Panc1 (cell line): Measurements from ENCODE around the gene CLUH. TPM values are rescaled to one million over a fixed set of nuclear protein-coding genes. Genes with fewer than 3 reads are reported as not detected.

Experiments
- ATAC-seq: fragments of 200-7000 bp; cut with Tn5 transposase; 2 replicates; pipeline ENCODE4 v1.9.1; 2020; ENCODE audit warnings: mild to moderate bottlenecking, moderate library complexity
- BruUV-seq: library from RNA; stranded (reverse); fragments of 400-500 nt; replicated peaks from 2 replicates; lab custom pipeline; 2021; lab: Mats Ljungman, UMichigan
- CTCF ChIA-PET: fragments of 300-600 bp; sonication (Branson Sonifier 250); formaldehyde crosslinking; loops from one replicate; lab custom pipeline; 2022; ENCODE audit warnings: antibody characterized with exemption; lab: Charles Lee
- POLR2A ChIA-PET: fragments of 300-600 bp; sonication (Branson Sonifier 250); formaldehyde crosslinking; loops from one replicate; lab custom pipeline; 2022; ENCODE audit warnings: antibody characterized with exemption; lab: Charles Lee
- DNase-seq: peaks from one replicate; pipeline ENCODE4 v3.0.0-alpha.2; 2010; ENCODE audit warnings: low read depth, low spot score
- H3K27ac ChIP-seq: 2 replicates; pipeline ENCODE4 v1.5.1; 2011; ENCODE audit warnings: mild to moderate bottlenecking, low read length, inconsistent platforms
- H3K27me3 ChIP-seq: fragments of 200-500 bp; sonication (Bioruptor generic); 2 replicates; pipeline ENCODE4 v1.6.0; 2014; ENCODE audit warnings: low read length, inconsistent platforms; ENCODE audit not compliant: control insufficient read depth, insufficient read depth
- H3K36me3 ChIP-seq: fragments of 200-500 bp; sonication (Bioruptor generic); 2 replicates; pipeline ENCODE4 v1.5.1; 2014; ENCODE audit warnings: inconsistent platforms, mild to moderate bottlenecking, low read length, moderate library complexity; ENCODE audit not compliant: control insufficient read depth, insufficient read depth
- H3K4me1 ChIP-seq: 2 replicates; pipeline ENCODE4 v1.5.1; 2011; ENCODE audit warnings: inconsistent platforms, mild to moderate bottlenecking, low read length, moderate library complexity; ENCODE audit not compliant: control insufficient read depth, insufficient read depth
- H3K4me3 ChIP-seq, 2 experiments: 2 replicates each; pipeline ENCODE4 v1.5.1; 2011 to 2012; ENCODE audit warnings: low read depth in 2 of 2, low read length in 2 of 2, mild to moderate bottlenecking in 2 of 2, inconsistent platforms in 1 of 2, moderate library complexity in 1 of 2
- H3K9me3 ChIP-seq: fragments of 200-500 bp; sonication (Bioruptor generic); 2 replicates; pipeline ENCODE4 v1.5.1; 2014; ENCODE audit warnings: low read depth, mild to moderate bottlenecking, inconsistent platforms, low read length, moderate library complexity; ENCODE audit not compliant: control insufficient read depth, insufficient read depth
- POLR2AphosphoS5 ChIP-seq: IDR thresholded peaks from 2 replicates; pipeline ENCODE4 v1.6.1; 2012; ENCODE audit warnings: mild to moderate bottlenecking, low read depth, low read length, moderate library complexity
- REST ChIP-seq, 2 experiments: IDR thresholded peaks; 2 replicates each; pipeline ENCODE4 v1.6.1; 2011 to 2012; ENCODE audit warnings: low read depth in 2 of 2, control low read depth in 1 of 2, low read length in 1 of 2, mild to moderate bottlenecking in 1 of 2, moderate library complexity in 1 of 2; ENCODE audit not compliant: insufficient read depth in 1 of 2
- SIN3A ChIP-seq: IDR thresholded peaks from 2 replicates; pipeline ENCODE4 v1.6.1; 2012; ENCODE audit warnings: low read depth, mild to moderate bottlenecking, low read length, moderate library complexity, borderline replicate concordance; ENCODE audit not compliant: insufficient read depth
- TCF7L2 ChIP-seq: IDR thresholded peaks from 2 replicates; pipeline ENCODE4 v1.6.1; 2011; ENCODE audit warnings: mild to moderate bottlenecking, low read depth, low read length, inconsistent platforms
- in situ Hi-C: cut with HindIII; loops from 2 replicates; pipeline ENCODE4 v1.10.0; 2016; ENCODE audit warnings: low sequenced_read_pairs, low pct_unique_long_range_greater_than_20kb
- intact Hi-C: fragments of 100-400 bp; cut with micrococcal nuclease; formaldehyde crosslinking; loops from one replicate; pipeline ENCODE4 v1.10.0; 2022; ENCODE audit not compliant: unreplicated experiment
- total RNA-seq: library from RNA; stranded (reverse); gene quantifications from one replicate; pipeline ENCODE4 v1.2.1, GENCODE V29; 2021; ENCODE audit not compliant: unreplicated experiment
- TF ChIP-seq, protein P1 (sequence below): fragments of 450-650 bp; IDR thresholded peaks from 2 replicates; pipeline ENCODE4 v1.5.1; 2017; ENCODE audit warnings: mild to moderate bottlenecking

Gene CLUH
- total RNA-seq, 1 experiment from 2014 or later = 119 TPM

DNA sequence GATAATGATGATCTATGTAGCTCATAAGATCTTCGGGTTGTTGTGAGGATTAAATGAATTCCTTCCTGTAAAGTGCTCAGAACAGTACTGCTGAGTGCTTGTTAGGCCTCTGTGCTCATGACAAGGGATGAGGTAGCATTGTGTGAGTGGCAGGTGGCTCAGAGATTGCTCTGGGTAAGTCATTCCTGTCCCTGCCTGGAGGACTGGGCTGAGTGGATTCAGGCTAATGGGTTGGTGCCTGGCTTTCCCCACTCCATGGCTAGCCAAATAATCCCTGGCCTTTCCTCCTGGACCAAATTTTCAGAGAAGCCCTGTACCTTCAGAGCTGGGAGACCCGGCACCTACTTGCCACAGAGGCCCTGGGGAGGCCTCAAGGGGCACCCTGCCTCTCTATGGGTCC is 39.2 kb upstream of the CLUH start:
- Histone ChIP-seq H3K4me1 (no peaks in the 10 kb centered on the region), H3K4me3 (no peak overlapping the region), H3K27ac (no peak overlapping the region), H3K36me3 (no peaks in the 10 kb centered on the region), H3K27me3 (no peaks in the 10 kb centered on the region), H3K9me3 (no peaks in the 10 kb centered on the region)
- ChIA-PET CTCF (interaction anchor here (0.6 kb wide), 1 partner anchor 944 kb away, joined by 8 read pairs; no protein-coding TSS in a partner anchor), POLR2A (no interaction called here)
- ATAC-seq (no peak), DNase-seq (no peak)
- TF ChIP-seq POLR2AphosphoS5 (no peak), REST (IDR thresholded peaks at IDR 0.05; ENCODE audit: insufficient read depth in 1 of 2, low read depth in 2 of 2, low read length in 1 of 2) (no peak), SIN3A (no peak), TCF7L2 (no peak)
- TF ChIP-seq, protein P1, sequence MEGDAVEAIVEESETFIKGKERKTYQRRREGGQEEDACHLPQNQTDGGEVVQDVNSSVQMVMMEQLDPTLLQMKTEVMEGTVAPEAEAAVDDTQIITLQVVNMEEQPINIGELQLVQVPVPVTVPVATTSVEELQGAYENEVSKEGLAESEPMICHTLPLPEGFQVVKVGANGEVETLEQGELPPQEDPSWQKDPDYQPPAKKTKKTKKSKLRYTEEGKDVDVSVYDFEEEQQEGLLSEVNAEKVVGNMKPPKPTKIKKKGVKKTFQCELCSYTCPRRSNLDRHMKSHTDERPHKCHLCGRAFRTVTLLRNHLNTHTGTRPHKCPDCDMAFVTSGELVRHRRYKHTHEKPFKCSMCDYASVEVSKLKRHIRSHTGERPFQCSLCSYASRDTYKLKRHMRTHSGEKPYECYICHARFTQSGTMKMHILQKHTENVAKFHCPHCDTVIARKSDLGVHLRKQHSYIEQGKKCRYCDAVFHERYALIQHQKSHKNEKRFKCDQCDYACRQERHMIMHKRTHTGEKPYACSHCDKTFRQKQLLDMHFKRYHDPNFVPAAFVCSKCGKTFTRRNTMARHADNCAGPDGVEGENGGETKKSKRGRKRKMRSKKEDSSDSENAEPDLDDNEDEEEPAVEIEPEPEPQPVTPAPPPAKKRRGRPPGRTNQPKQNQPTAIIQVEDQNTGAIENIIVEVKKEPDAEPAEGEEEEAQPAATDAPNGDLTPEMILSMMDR = no peak
- intact Hi-C loops (no loop called here), in situ Hi-C loops (no loop called here)
- no TSS peak for BruUV-seq

DNA sequence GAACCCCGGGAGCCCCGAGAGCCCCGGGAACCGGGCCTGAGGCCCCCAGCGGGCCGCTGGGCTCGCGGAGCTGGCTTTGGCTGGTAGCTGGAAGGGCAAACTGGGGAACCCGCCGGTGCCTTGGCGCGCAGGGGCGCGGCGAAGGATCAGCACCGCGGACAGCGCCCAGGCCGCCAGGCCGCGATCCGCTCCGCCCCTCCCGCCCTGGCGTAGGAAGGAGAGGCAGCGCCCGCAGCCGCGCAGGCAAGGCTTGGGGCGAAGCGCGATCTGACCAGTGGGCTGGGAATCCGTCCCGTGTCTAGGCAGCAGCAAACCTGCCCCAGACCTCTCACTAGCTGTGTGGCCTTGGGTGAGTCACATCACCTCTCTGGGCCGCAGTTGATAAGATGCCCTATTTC is 38.2 kb upstream of the CLUH start:
- no peaks in the 10 kb centered on the region for H3K36me3 ChIP-seq
- ChIA-PET CTCF (no interaction called here), POLR2A (no interaction called here)
- H3K9me3 ChIP-seq = no peaks in the 10 kb centered on the region
- intact Hi-C loops (no loop called here), in situ Hi-C loops (no loop called here)
- H3K4me3 ChIP-seq = peak overlapping the region; percentile 15 to 23; a peak in 2 of 4 replicates
- BruUV-seq = no TSS peak
- ATAC-seq = peak; percentile 94
- no peak overlapping the region for H3K27ac ChIP-seq
- no peak for TF ChIP-seq TCF7L2
- 0 out of 2 replicates have a peak, but pooled peaks have one; percentile 67 for TF ChIP-seq SIN3A
- peak; percentile 95 to 100 for TF ChIP-seq REST (IDR thresholded peaks at IDR 0.05; ENCODE audit: insufficient read depth in 1 of 2, low read depth in 2 of 2, low read length in 1 of 2)
- H3K27me3 ChIP-seq = no peaks in the 10 kb centered on the region
- no peaks in the 10 kb centered on the region for H3K4me1 ChIP-seq
- DNase-seq = no peak
